ENCODE measurements around the gene DNAH2. TPM values are rescaled to one million over a fixed set of nuclear protein-coding genes. Genes with fewer than 3 reads are reported as not detected.

The DNAH2 gene
- polyA plus RNA-seq, 1 experiment, result 0.06 TPM

- no peak overlapping the region for H3K4me3 ChIP-seq (ENCODE audit: low read depth, low read length)
These were observed 164.5 kb downstream of the DNAH2 start for GRCh38 chr17:7882068-7882467.

DNA sequence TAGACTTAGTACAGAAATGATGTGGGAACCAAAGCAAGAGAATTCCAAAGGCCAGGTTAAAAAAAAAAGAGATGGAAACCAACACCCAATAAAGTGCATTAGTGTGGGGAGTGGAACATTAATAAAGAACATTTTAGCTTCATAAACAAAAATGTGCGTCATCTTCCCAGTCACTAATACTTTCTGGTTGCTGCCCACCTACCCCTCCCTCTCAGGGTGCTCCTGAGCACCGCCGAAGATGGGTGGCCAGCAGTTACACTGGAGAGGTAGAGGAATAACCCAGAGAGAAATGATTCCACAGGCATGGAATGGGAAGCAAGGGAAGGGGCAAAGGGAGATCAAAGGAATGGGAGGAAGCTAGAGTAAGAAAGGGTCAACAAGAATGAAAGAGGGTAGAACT lies 165.1 kb downstream of the DNAH2 start:
- DNase-seq (ENCODE audit: low read depth, low spot score), result no peak
- Histone ChIP-seq H3K27me3 (ENCODE audit: control insufficient read depth, insufficient read depth, low read length) (no peaks in the 10 kb centered on the region), H3K4me3 (ENCODE audit: low read depth, low read length) (no peak overlapping the region), H3K27ac (ENCODE audit: low read depth, low read length) (no peak overlapping the region), H3K9me3 (ENCODE audit: control insufficient read depth, insufficient read depth, low read length) (no peaks in the 10 kb centered on the region; the same call in 1 of the 2 replicates)
- POLR2A ChIA-PET, result interaction anchor here (1.1 kb wide), 1 partner anchor 50 kb away, joined by 3 read pairs; no protein-coding TSS in a partner anchor
- CTCF ChIA-PET, result interaction anchor here (1.2 kb wide), 2 partner anchors 15 to 107 kb away, joined by 3 to 4 read pairs; no protein-coding TSS in a partner anchor
- no peak for TF ChIP-seq CTCF (IDR thresholded peaks at IDR 0.05; ENCODE audit: low read depth, low read length)

More at GRCh38 chr17:7882068-7882467, 164.5 kb downstream of the DNAH2 start:
- TF ChIP-seq CTCF (IDR thresholded peaks at IDR 0.05; ENCODE audit: low read depth, low read length), result no peak
- ChIA-PET CTCF (interaction anchor here (1.2 kb wide), 1 partner anchor 108 kb away, joined by 4 read pairs; no protein-coding TSS in a partner anchor), POLR2A (no interaction called here)
- DNase-seq (ENCODE audit: low read depth, low spot score), result no peak
- Histone ChIP-seq H3K27me3 (ENCODE audit: control insufficient read depth, insufficient read depth, low read length) (no peaks in the 10 kb centered on the region), H3K27ac (ENCODE audit: low read depth, low read length) (no peak overlapping the region), H3K9me3 (ENCODE audit: control insufficient read depth, insufficient read depth, low read length) (no peaks in the 10 kb centered on the region; the same call in 1 of the 2 replicates)

Other genes with a start within 250 kb of the DNAH2 start
- 18.8 and 22.3 TPM in 2 replicates for gene ZBTB4, start 238.1 kb upstream of the DNAH2 start, polyA plus RNA-seq (2011; rRNA removed)
- gene SLC35G6, start 236.3 kb upstream of the DNAH2 start, polyA plus RNA-seq (2011; rRNA removed), result not detected in 2 replicates
- 18.4 and 35.0 TPM in 2 replicates for gene POLR2A, start 233.4 kb upstream of the DNAH2 start, polyA plus RNA-seq (2011; rRNA removed)
- 26.0 and 27.1 TPM in 2 replicates for gene TNFSF12, start 168.7 kb upstream of the DNAH2 start, polyA plus RNA-seq (2011; rRNA removed)
- 0.83 and 1.0 TPM in 2 replicates for gene TNFSF13, start 159.0 kb upstream of the DNAH2 start, polyA plus RNA-seq (2011; rRNA removed)
- 67.6 and 73.4 TPM in 2 replicates for gene SENP3, start 155.8 kb upstream of the DNAH2 start, polyA plus RNA-seq (2011; rRNA removed)
- gene CD68, start 138.1 kb upstream of the DNAH2 start, polyA plus RNA-seq (2011; rRNA removed), result 34.1 and 39.6 TPM in 2 replicates
- 128 and 131 TPM in 2 replicates for gene MPDU1, start 133.9 kb upstream of the DNAH2 start, polyA plus RNA-seq (2011; rRNA removed)
- gene SOX15, start 127.7 kb upstream of the DNAH2 start, polyA plus RNA-seq (2011; rRNA removed), result 0.24 and 0.29 TPM in 2 replicates
- gene FXR2, start 102.8 kb upstream of the DNAH2 start, polyA plus RNA-seq (2011; rRNA removed), result 24.6 and 29.4 TPM in 2 replicates
- gene SAT2, start 89.9 kb upstream of the DNAH2 start, polyA plus RNA-seq (2011; rRNA removed), result 54.1 and 61.5 TPM in 2 replicates
- gene SHBG, start 87.6 kb upstream of the DNAH2 start, polyA plus RNA-seq (2011; rRNA removed), result 0.35 and 0.50 TPM in 2 replicates
- gene ATP1B2, start 66.8 kb upstream of the DNAH2 start, polyA plus RNA-seq (2011; rRNA removed), result 0.05 and 0.11 TPM in 2 replicates
- gene TP53, start 30.3 kb upstream of the DNAH2 start, polyA plus RNA-seq (2011; rRNA removed), result 40.7 and 48.9 TPM in 2 replicates
- 4.1 and 4.5 TPM in 2 replicates for gene WRAP53, start 29.3 kb upstream of the DNAH2 start, polyA plus RNA-seq (2011; rRNA removed)
- gene EFNB3, start 12.5 kb upstream of the DNAH2 start, polyA plus RNA-seq (2011; rRNA removed), result 7.2 and 7.7 TPM in 2 replicates
- gene KDM6B, start 116.5 kb downstream of the DNAH2 start, polyA plus RNA-seq (2011; rRNA removed), result 2.0 and 2.4 TPM in 2 replicates
- 0.29 and 0.45 TPM in 2 replicates for gene TMEM88, start 137.3 kb downstream of the DNAH2 start, polyA plus RNA-seq (2011; rRNA removed)
- gene NAA38, start 139.8 kb downstream of the DNAH2 start, polyA plus RNA-seq (2011; rRNA removed), result 49.3 and 59.0 TPM in 2 replicates
- gene CYB5D1, start 140.3 kb downstream of the DNAH2 start, polyA plus RNA-seq (2011; rRNA removed), result 6.9 and 8.1 TPM in 2 replicates
- 50.0 and 68.6 TPM in 2 replicates for gene CHD3, start 171.0 kb downstream of the DNAH2 start, polyA plus RNA-seq (2011; rRNA removed)
- gene RNF227, start 198.5 kb downstream of the DNAH2 start, polyA plus RNA-seq (2011; rRNA removed), result 1.3 and 1.4 TPM in 2 replicates
- 2.2 and 3.1 TPM in 2 replicates for gene KCNAB3, start 212.1 kb downstream of the DNAH2 start, polyA plus RNA-seq (2011; rRNA removed)
- gene TRAPPC1, start 214.2 kb downstream of the DNAH2 start, polyA plus RNA-seq (2011; rRNA removed), result 202 and 227 TPM in 2 replicates
- gene CNTROB, start 214.5 kb downstream of the DNAH2 start, polyA plus RNA-seq (2011; rRNA removed), result 11.3 and 12.9 TPM in 2 replicates